Measurements from ENCODE around the gene SORT1.

Gene SORT1

GRCh38 chr1:109357616-109358015 lies 40.1 kb downstream of the SORT1 start:
- DNase-seq (ENCODE audit: low read depth): no peak

GRCh38 chr1:109356915-109357314 lies 40.8 kb downstream of the SORT1 start:
- TF ChIP-seq CTCF (IDR thresholded peaks at IDR 0.05; ENCODE audit: low read depth, low read length, missing control alignments): no peak
- no peak for DNase-seq (ENCODE audit: low read depth)
- no peak overlapping the region for H3K4me3 ChIP-seq (ENCODE audit: low read depth, low read length)

More at GRCh38 chr1:109357616-109358015, 40.1 kb downstream of the SORT1 start:
- no peak overlapping the region for H3K4me3 ChIP-seq (ENCODE audit: low read depth, low read length)
- TF ChIP-seq CTCF (IDR thresholded peaks at IDR 0.05; ENCODE audit: low read depth, low read length, missing control alignments): no peak

DNA sequence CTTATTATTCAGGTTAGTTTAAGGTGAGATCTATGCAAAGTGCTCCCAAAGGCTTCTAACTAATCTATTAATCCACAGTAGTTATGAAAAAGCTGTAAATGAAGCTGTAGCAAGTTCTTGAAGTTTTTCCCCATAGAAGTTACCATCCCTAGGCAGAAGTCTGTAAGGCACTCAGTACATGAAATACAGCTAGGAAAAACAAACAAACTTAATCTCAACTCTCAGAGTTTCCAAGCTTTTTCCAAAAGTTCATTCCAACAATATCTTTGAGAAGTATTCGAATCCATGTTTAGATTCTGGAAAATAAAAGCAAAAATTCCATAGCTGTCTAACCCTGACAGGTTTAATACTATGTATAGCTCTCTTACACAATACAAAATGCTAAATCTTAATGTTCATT lies 41.2 kb downstream of the SORT1 start:
- no peak for TF ChIP-seq CTCF (IDR thresholded peaks at IDR 0.05; ENCODE audit: low read depth, low read length, missing control alignments)
- no peak overlapping the region for H3K4me3 ChIP-seq (ENCODE audit: low read depth, low read length)

GRCh38 chr1:109354929-109355328 lies 42.8 kb downstream of the SORT1 start:
- DNase-seq (ENCODE audit: low read depth): no peak

More for the DNA sequence above, 41.2 kb downstream of the SORT1 start:
- no peak for DNase-seq (ENCODE audit: low read depth)

DNA sequence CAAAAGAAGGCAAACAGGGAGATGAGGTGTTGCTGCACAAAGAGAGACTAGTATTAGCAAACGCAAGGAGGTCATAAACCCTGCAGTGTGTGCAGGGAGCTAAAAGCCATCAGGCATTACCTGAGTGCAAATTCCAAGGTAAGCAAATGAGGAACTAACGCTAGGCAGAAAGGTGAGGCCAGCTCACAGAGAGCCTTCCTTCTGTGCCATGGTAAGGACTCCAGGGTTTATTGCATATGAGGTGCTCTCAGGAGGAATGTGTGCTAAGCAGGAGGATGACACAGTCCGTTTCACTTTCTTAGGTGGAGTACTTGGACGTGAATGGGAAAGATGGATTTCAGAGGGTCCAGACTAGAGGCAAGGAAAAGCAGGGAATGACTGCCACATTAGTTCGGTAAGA lies 46.3 kb downstream of the SORT1 start:
- no peak overlapping the region for H3K4me3 ChIP-seq (ENCODE audit: low read depth, low read length)
- no peak for TF ChIP-seq CTCF (IDR thresholded peaks at IDR 0.05; ENCODE audit: low read depth, low read length, missing control alignments)
- no peak for DNase-seq (ENCODE audit: low read depth)

More at GRCh38 chr1:109354929-109355328, 42.8 kb downstream of the SORT1 start:
- no peak overlapping the region for H3K4me3 ChIP-seq (ENCODE audit: low read depth, low read length)
- no peak for TF ChIP-seq CTCF (IDR thresholded peaks at IDR 0.05; ENCODE audit: low read depth, low read length, missing control alignments)

GRCh38 chr1:109350655-109351054 lies 47.1 kb downstream of the SORT1 start:
- no peak overlapping the region for H3K4me3 ChIP-seq (ENCODE audit: low read depth, low read length)
- no peak for TF ChIP-seq CTCF (IDR thresholded peaks at IDR 0.05; ENCODE audit: low read depth, low read length, missing control alignments)
- no peak for DNase-seq (ENCODE audit: low read depth)

GRCh38 chr1:109350182-109350581 lies 47.5 kb downstream of the SORT1 start:
- DNase-seq (ENCODE audit: low read depth): no peak
- no peak for TF ChIP-seq CTCF (IDR thresholded peaks at IDR 0.05; ENCODE audit: low read depth, low read length, missing control alignments)
- H3K4me3 ChIP-seq (ENCODE audit: low read depth, low read length): no peak overlapping the region

Data from GM12864 (cell line).